GM21381 (cell line): ENCODE data around the gene OXER1.

Experiments used
- ATAC-seq: cut with Tn5 transposase; IDR thresholded peaks from one replicate; pipeline ENCODE4 v1.9.1; 2021; ENCODE audit warnings: mild to moderate bottlenecking, moderate library complexity; ENCODE audit not compliant: unreplicated experiment

The OXER1 gene

DNA sequence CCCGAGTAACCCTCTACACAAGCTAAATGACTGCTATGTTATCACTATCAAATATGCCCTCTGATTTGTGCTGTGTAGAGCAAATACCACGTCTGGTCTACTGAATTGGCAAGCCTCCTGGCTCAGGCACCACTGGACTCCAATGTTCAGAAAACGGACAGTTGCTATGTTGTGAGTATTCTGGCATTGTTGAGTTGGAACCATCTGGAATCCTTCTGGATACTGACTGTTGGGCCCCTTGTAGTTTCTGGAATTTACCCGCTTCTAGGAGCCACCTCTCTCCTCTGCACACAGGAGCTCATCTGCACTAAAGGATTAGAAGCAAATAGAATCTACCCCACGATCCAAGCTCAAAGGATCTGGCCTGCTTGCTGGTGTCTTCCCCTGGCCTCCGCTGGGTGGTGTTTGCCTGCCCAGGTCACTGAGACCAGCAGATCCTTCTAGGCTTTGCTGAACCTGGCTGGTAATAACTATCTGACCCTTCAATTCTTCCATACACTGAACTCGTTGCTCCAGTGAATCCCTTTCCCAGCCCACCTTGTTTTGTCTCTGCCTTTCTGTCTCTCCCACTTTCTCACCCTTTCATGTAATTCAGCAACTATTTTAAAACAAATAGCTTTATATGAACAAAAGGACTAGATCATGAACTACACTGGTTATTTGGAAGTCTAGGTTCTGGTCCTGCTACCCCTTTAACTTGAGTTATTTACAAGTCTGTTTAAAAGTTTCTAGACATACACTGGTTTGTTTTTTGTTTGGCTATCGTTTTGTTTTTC is 30.5 kb upstream of the OXER1 start:
- ATAC-seq, result no peak

DNA sequence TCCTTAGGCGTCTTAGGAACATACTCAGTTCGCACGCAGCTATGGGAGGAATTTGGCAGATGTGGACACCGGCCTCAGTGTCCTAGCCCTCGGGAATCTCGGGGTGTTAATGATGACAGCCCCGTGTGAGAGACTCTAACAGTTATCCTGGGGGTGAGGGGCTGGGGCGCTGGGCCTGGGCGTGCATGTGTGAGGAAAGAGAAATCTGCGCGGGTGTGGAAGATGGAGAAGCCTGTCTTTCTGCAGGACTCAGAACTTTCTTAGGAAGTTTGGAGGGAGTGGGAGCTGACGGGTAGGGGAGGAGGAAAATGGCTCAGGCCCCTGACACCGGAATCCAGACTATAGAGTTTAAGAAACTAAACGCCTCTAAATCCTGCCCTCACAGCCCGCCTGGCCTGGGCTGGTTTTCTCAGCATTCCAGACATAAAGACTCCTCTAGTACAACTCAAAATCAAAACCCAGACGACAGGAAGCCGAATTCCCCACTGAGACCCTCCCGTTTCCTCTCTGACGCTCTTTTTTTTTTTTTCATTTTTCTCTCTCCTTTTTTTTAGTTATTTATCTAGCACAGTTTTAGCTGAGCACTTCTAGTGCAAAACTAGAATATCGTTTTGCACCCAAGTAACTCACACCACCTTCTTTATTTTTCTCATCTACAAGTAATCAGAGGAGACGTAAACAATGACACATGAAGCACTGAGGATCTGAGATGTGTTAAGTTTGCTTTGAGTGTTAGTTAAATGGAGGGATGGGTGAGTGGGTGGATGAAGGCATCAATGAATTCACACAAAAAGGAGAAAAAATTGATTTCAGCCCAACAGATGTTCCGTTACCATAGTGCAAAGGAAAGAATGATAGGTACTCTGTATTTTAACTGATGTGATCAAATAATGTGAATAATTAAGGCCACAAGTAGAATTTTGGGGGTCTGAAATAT is 29.7 kb upstream of the OXER1 start:
- ATAC-seq, result no peak

DNA sequence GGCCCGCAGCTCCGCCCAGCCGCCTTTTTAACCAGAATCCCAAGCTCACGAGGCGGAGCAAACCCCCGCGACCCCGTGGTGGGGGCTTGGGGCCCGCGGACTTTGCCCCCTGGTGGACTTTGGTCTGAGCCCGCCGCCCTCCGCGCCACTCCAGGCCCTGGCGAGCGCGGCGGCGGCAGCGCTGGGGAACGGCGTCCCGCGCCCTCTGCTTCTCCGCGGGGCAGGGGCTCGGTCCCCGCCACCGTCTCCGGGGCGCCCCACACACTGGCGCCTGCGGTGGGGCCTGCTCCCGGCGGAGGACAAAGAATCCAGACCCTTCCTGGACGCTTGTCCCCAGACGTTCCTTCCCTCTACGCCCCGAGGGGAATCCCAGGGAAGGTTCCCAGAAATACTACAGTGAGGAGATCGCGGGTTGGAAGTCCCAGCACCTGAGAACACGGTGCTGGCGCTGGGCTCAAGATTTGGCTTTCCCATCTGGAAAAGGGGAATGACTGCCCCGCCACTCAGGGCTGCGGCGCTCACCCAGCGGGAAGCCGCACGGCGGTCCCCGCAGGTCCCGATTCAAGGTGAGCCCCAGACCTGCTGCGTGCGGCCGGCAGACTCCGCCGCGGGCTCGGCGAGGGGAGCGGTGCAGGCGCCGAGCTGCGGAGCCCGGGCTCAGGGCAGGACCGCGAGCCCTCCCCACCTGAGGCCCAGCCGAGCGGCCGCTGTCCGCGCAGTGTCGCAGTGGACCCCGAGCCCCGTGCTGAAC is 28.8 kb upstream of the OXER1 start, which contains the start of gene HAAO:
Gene HAAO (minus strand): TSS at position 1 of the 751 bp plus-strand sequence. CDS start 47 bp downstream, outside the sequence.
- ATAC-seq, result peak; percentile 33

DNA sequence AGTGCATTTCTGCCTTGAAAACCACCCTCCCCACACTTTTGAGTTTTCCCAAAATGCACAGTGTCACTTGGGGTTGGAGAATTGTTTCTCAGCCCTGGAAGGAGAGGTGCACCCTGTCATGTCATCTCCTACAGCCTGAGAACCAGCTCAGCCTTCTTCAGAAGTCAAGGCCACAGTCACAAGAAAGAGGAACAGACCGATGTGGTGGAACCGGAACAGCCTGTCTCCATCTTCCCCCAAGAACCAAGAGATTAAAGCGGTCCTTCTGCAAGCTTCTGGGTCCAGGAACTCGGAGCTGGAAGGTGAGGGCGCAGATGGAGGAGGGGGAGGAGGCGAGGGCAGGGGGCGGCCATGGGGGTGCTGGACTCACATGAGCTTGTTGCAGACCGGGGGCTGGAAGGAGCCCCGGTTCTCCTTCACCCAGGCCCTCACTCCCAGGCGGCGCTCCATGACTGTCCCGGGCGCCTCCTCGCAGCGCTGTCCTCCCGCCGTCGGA is 28.2 kb upstream of the OXER1 start:
- ATAC-seq, result peak; percentile 28

DNA sequence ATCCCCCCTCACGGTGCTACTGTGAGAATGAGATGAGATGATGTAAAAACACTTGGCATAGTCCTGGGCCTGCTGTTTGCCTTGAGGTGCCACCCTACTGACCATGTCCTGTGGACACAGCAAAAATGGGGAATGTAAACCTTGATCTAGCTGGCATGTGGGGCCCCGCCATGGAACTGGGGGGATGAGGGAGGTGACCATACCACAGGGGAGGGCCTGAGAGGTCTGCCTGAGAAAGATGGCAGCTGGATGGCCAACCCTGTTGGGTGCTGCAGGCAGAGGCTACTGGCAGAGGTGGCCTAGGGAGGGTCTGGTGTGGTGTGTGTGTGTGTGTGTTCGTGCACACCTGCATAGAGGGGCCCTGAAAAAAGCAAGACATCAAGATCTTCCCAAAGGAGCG is 27.7 kb upstream of the OXER1 start:
- no peak for ATAC-seq

DNA sequence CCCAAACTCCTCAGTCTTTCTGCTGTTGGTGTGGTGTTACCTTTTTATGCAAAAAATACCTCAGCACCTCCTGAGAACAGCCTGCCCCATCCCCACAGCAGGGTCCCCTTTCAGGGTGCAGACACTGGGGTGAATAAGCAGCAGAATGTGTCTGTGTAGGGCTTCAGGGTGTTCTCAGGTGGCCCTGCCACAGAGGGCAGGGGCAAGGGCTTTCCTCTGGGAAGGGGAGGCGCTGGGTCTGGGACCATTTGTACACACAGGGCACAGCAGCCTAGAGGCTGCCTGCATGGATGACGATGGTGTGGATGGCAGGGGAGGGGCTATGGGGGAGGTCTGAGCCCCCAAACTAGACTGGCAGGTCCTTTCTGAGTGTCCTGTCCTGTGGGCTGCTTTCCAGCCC is 25.8 kb upstream of the OXER1 start:
- ATAC-seq, result no peak

DNA sequence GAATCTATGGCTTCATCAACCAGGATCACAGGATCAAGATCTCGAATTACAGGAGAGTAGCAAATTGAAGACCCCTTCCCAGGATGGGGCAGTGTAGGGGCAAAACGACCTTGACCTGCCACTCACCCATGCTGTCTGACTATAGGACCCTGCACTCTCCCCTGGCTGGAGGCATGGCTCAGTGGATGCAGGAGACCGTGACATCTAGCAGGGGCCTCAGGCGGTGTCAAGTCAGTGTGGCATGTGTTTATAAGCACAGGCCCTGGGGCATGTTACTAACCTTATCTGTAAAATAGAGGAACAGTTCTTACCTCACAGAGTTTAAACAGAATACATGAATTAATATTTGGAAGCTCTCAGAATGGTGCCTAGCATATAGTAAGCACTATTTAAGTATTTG is 24.9 kb upstream of the OXER1 start:
- ATAC-seq, result no peak

DNA sequence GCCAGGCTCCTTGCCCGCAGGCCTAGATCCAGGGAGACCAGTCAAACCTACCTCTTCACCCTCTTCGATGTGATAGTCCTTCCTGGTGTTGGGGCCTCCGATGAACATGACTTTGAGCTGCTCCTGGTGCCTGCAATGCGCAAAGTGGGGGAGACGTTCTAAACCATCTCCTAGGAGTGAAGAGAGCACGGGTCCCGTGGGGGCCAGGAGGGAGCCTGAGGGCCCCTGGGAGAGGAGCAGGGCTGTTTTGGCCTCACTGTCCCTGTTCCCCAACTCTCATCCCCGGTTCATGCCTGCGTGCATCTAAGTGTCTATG is 24.5 kb upstream of the OXER1 start:
- ATAC-seq, result no peak

DNA sequence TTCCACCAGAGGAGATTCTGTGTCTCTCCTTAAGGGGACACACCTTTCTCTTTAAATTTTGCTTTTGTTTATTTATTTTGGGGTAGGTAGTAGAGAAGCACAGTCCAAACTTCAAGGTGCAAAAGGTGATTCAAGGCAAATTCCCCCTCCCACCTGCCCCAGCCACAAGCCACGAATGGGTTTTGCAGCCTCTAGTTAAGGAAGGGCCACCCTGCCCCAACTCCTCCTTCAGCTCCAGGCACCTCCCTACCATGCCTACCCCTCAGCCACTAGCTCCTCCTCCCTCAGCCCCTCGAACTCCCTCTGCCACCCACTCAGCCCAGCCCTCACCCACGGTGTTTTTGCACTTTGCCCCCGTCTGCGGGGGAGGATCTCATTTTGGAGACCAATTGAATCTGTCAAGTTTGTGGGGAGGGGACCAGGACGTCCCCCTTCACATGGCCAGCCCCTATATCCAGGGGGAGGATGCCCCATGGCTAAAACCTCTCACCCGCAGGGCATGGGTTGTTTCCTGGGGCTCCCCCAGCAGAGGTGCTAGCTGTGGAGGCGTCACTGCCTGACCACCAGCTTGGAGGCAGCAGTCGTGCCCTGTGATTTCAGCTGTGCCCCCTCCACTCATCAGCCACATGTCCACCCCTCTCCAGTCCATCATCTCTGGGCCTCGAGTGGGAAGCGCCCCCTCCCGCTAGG is 24.0 kb upstream of the OXER1 start:
- ATAC-seq, result no peak

DNA sequence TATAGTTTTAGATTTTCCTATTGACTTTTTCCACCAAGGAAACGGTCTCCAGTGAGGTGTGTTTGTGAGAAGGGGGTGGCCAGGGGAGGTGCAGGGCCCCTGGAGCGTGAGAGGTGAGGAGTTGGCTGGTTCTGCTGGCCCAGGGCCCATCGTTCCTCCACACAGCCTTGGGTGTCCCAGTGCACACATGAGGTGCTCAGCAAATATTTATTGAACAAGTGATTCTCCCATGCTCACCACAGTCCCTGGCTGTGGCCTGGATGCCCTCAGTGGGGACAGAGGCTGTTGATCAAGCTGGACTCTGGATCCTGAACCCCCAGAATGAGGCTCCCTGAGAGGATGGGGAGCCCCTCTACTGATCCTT is 23.5 kb upstream of the OXER1 start:
- ATAC-seq, result no peak

DNA sequence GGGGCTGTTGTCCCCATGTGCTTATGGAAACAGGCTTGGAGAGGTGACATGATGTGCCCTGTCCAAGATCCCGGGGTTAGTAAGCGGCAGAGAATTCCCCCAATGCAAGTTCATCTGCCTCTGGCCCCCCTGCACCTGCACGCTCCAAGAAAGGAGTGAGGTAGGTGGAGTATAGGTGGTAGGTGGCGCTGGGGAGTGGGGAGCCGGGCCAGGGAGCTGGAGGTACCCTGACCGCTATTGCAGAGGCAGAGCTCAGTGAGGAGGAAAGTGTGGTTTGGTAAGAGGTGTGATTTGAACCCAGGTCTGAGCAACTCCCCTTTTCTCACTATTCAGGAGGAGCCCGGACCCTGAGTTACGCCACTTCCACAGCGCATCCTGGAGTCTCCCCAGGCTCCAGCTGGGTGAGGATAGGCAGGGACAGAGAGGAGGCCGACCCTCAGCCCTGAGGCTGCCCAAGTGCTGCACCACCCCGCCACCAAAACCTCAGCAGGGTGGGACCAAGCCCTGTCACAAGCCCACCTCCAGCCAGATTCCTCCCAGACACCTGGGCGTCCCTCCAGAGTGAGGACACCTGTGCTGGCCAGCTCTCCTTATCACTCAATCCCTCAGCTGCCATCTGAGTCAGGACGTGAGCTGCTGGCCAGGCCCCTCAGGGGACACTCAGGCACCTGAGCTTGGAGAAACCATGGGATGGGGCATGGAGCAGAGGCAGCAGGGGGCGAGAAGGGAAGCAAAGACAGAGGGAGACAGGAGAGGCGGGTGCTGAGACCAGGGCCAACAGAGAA is 22.8 kb upstream of the OXER1 start:
- no peak for ATAC-seq

DNA sequence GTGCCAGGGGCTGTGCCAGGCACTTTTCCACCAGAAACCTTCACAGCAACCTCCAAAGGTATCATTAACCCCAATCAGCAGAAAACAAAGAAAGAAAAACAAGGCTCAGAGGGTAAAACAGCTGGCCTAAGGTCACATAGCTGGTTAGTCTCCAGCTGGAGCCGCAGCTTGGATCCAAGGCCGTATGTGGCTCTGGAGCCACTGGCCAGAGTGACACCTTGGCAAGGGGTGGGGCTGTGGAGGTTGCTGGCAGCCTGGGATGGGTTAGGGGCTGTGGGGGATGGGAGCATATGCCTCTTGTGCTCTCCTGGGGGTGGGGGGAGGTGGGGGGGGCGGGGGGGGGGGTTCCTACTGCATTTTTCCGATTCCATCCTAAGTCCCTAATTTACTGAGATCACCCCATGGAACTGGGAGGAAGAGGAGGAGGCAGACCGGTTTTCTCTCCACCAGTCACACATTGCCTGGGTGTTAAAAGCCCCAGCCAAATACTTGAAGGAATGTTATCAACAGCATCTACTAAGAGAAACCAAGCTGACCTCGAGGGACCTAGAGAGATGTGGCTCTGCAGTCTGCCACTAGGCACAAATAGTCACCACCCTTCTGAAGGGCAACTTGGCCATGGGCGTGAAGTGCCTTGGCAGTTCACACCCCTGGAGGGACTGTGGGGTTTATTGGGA is 20.4 kb upstream of the OXER1 start:
- no peak for ATAC-seq

DNA sequence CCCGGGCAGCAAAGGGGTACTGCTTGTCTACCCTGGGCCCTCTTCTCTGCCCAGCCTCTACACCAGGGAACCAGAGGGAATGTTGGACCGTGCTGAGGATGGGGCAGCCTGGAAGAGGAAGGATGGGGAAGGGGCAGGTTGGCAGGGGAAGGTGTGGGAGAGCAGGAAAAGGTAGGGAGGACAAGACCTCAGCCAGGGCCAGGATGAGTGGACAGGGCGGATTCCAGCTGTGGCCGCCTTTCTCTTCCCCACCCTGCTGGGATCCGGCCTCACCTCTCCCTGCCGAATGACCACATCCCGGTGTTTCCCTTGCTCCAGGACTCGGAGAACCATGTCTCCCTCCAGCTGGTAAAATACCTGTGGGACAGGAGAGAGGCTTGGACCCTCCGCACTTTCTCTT is 19.6 kb upstream of the OXER1 start:
- ATAC-seq, result no peak

DNA sequence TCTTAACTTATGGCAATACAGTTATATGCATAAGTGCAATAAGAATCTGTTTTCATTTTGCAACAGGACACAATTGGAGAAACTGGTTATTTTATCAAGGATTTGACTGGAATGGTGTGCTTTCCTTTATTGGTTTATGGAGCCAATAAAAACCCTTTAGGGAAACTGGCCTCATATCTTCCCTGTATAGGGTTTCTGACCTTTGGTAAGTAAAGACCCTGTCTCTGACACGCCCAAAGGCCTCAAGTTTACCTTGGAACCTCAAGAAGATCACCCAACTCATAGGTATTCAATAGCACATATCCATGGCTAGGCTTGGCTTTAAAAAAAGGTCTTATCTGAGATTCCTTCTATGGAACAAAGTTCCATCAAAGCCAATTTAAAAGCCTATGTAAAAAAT is 17.2 kb upstream of the OXER1 start:
- no peak for ATAC-seq

DNA sequence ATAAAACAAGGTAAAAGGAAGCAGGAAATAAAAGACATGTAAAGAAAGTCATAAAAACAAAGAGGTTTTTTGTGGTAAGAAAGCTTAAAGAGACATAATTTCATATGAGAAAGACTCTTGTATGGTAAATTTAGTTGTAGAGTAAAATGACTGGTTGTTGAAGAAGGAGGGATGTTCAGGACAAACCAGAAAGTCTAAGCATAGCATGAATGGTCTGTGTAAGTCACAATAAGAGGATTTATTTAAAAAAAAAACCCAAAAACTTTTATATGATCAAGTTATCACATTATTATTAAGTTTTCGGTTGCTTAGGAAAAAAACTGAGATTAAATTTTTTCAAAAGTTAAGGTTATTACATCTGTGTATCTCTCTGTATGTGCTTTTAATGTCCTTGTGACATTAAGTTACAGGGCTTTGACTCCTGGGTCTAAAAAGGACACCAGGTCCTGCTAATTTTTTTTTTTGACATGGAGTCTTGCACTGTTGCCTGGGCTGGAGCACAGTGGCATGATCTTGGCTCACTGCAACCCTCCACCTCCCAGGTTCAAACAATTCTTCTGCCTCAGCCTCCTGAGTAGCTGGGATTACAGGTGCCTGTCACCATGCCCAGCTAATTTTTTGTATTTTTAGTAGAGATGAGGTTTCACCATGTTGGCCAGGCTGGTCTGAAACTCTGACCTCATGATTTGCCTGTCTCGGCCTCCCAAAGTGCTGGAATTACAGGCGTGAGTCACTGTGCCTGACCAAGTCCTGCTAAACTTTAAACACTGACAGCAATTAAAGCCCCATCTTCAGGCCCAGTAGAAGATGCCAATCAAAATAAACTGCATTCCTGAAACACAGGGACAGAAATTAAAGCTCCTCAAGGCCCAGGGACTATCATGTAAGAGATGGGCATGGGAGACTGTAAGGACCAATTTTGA is 14.2 kb upstream of the OXER1 start:
- no peak for ATAC-seq

DNA sequence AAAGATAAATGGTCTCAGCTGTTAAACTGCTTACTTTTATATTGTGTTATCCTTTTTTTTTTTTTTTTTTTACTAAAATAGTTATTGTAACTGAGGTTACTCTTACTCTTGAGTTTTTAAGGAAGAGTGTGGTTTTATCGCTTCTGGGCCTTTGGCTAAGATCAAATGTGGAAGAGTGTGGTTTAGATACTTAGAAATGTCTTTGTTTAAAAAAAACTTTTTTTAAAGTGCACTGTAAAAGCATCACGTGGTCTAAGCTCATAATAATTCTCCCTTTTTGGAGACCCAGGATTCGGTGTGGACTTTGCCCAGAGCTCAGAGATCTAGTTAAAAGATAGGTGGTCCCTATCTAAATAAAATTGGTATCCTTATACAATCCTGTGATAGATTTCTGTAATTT is 11.9 kb upstream of the OXER1 start:
- no peak for ATAC-seq

DNA sequence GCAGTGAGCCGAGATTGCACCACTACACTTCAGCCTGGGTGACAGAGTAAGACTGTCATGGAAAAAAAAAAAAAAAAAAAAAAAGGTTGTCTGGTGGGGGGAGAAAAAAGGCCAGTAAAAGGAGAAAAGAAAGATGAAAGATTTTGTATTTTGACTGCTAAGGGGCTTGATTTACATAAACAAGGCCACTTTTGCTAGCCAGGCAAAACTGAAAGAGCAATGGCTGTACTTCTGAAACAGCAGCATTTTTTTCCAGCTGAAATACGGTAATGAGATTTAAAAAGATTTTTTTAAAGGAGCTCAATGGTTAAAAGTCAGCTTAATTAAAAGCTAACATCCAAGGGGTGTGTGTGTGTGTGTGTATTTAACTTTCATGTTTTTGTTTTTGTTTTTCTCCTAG is 11.3 kb upstream of the OXER1 start:
- no peak for ATAC-seq

DNA sequence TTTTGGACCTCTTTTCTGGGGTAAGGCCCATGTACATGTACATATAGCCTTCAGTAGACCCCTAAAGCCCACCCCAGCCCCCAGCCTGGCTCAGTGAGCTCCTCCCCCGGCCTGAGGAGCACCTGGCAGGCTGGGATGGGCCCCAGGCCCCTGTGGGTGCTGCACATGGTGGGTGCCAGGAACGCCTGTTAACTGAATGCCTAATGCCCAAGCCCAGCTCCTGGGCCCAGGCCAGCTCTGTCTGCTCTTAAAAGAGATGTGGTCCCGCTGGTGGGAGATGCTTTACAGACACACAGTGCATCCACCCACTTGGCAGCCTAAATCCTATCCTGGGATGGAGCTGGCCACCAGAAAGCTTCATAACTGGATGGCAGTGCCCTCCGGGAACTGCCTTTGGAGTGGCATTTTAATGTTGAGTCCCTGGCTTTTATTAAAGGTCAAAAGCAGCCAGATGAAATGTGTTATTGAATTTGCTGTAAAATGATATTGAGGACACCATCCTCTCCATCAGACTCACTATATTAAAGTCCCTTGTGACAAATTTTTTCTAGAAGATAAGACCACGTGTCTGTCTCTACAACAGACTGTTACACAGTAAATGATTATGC is 7.7 kb upstream of the OXER1 start:
- no peak for ATAC-seq
